Lung (tissue), 12 donors: ENCODE results near the gene ADH1A. TPM values are rescaled to one million over a fixed set of nuclear protein-coding genes. Genes with fewer than 3 reads are reported as not detected.

ENCODE experiments used
- ATAC-seq: fragments of 200-7000 bp; cut with Tn5 transposase; one replicate; pipeline ENCODE4 v1.9.1; 2020; ENCODE audit warnings: moderate number of reproducible peaks; ENCODE audit not compliant: insufficient read depth, low FRiP score
- DNase-seq, 3 donors: peaks; one replicate each; pipeline ENCODE4 v3.0.0-alpha.2; 2013 to 2017
- H3K27ac ChIP-seq, 2 donors: one replicate each; pipeline ENCODE4 v1.5.1; 2013; ENCODE audit warnings: mild to moderate bottlenecking in 2 of 2, moderate library complexity in 2 of 2, control low read depth in 1 of 2, inconsistent platforms in 1 of 2, low read depth in 1 of 2, low read length in 1 of 2
- H3K27me3 ChIP-seq, 3 donors: one replicate each; pipeline ENCODE4 v1.5.1; 2013; ENCODE audit warnings: low read length in 2 of 3; ENCODE audit not compliant: control insufficient read depth in 3 of 3, insufficient read depth in 3 of 3
- H3K36me3 ChIP-seq, 4 donors: one replicate each; pipeline ENCODE4 v1.5.1; 2013; ENCODE audit warnings: low read length in 4 of 4, mild to moderate bottlenecking in 1 of 4, moderate library complexity in 1 of 4; ENCODE audit not compliant: control insufficient read depth in 4 of 4, insufficient read depth in 4 of 4
- H3K4me1 ChIP-seq, 5 donors: one replicate each; pipeline ENCODE4 v1.5.1; 2013; ENCODE audit warnings: low read length in 5 of 5, mild to moderate bottlenecking in 2 of 5, moderate library complexity in 1 of 5; ENCODE audit not compliant: control insufficient read depth in 5 of 5, insufficient read depth in 5 of 5
- H3K4me3 ChIP-seq: one replicate; pipeline ENCODE4 v1.5.1; 2013; ENCODE audit warnings: mild to moderate bottlenecking, control low read depth, moderate library complexity
- H3K9ac ChIP-seq, 2 donors: one replicate each; pipeline ENCODE4 v1.5.1; 2013; ENCODE audit warnings: low read length in 2 of 2, control low read depth in 1 of 2; ENCODE audit not compliant: insufficient read depth in 1 of 2
- H3K9me3 ChIP-seq, 4 donors: one replicate each; pipeline ENCODE4 v1.5.1; 2013; ENCODE audit warnings: low read length in 3 of 4, mild to moderate bottlenecking in 1 of 4, moderate library complexity in 1 of 4; ENCODE audit not compliant: control insufficient read depth in 4 of 4, insufficient read depth in 3 of 4
- WGBS, 2 donors: extraction: QIAGEN DNeasy Blood & Tissue Kit; methylation state at CpG; one replicate each; pipeline ENCODE4 v1.1.7; 2013; 5-methylcytosine and 5-hydroxymethylcytosine counted together
- polyA plus RNA-seq, 2 donors: library from polyadenylated mRNA; stranded (reverse); fragments of 200-250 nt; gene quantifications; one replicate each; pipeline ENCODE4 v1.2.1, GENCODE V29; 2013
- total RNA-seq, 2 donors: library from RNA; depleted of rRNA in 1 of 2; stranded (reverse); fragments of >200 nt in 1 of 2; gene quantifications; one replicate each; pipeline ENCODE4 v1.2.1, GENCODE V29; 2014 to 2021
- TF ChIP-seq, protein P1 (sequence below): IDR thresholded peaks from 2 replicates; pipeline ENCODE4 v1.5.1; 2012; ENCODE audit warnings: mild to moderate bottlenecking; ENCODE audit errors: control extremely low read depth, extremely low read depth
- donor health status: control.
- donor health status: control.
- donor health status: Bipolar disorder and iron deficiency.
- donor health status: healthy.
- donor health status: DM: yes; HTN: yes; CAD: no.

ADH1A gene
- total and polyA plus RNA-seq, 4 donors = 0.06 to 1.4 (median 0.23) TPM; not detected in 1

DNA sequence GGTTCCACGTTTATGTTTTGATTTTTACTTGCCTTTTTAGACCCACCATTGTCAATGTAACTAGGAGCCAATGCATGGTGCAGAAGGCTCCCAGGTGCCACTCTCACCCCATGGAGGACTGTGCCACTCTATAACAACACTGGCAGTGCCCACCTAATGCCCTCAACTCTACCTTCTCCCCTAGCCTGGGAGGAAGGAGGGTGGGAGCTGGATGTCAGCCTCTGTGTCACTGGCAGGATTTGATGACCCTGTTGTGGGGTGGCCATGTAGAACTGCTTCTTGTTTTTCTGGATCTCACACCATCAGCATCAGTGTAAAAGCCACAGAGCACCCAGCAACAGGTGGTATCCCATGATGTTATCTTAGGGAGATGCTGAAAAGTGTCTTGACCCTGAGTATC, 44.1 kb upstream of the ADH1A start:
- Histone ChIP-seq H3K36me3 (no peaks in the 10 kb centered on the region), H3K27me3 (no peaks in the 10 kb centered on the region), H3K4me1 (peaks cover 0 to 14% (median 0%) of the 10 kb centered on the region in 5 donors), H3K27ac (no peak overlapping the region), H3K9ac (no peak overlapping the region), H3K4me3 (no peak overlapping the region), H3K9me3 (no peaks in the 10 kb centered on the region)
- ATAC-seq (no peak), DNase-seq (no peak)
- TF ChIP-seq, protein P1, sequence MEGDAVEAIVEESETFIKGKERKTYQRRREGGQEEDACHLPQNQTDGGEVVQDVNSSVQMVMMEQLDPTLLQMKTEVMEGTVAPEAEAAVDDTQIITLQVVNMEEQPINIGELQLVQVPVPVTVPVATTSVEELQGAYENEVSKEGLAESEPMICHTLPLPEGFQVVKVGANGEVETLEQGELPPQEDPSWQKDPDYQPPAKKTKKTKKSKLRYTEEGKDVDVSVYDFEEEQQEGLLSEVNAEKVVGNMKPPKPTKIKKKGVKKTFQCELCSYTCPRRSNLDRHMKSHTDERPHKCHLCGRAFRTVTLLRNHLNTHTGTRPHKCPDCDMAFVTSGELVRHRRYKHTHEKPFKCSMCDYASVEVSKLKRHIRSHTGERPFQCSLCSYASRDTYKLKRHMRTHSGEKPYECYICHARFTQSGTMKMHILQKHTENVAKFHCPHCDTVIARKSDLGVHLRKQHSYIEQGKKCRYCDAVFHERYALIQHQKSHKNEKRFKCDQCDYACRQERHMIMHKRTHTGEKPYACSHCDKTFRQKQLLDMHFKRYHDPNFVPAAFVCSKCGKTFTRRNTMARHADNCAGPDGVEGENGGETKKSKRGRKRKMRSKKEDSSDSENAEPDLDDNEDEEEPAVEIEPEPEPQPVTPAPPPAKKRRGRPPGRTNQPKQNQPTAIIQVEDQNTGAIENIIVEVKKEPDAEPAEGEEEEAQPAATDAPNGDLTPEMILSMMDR = no peak
- WGBS, 2 donors = 72 to 77% methylated on average over 1 of the region's 1 CpG

DNA sequence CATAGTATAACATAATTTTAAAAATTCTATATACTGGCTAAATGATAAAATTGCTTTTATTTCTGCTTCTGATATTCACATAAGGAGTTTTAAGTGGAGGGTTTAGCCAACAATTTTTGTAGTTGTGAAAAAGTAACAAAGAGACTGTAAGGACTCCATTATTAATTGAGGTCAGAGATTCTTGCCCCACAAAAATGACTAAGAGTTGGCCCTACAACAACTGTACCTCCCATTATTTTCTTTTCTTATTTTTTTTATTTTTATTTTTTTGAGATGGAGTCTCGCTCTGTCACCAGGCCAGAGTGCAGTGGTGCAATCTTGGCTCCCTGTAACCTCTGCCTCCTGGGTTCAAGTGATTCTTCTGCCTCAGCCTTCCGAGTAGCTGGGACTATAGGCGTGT, 39.9 kb upstream of the ADH1A start:
- ATAC-seq = no peak

DNA sequence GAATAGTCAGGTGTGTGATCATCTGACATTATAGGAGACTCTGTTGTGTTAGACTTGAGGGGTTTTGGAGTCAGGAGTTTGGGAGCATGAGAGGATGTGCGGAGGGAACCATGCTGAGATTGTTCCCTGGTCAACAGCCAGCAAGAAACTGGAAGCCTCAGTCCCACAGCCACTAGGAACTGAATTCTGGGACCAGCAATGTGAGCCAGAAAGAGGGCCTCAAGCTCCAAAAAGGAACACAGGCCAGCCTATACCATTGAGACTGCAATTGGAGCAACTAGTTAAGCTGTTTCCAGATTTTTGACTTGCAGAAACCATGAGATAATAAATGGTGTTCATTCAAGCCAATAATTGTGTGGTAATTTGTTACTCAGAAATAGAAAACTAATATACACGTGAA, 39.1 kb upstream of the ADH1A start:
- no peaks in the 10 kb centered on the region for H3K36me3 ChIP-seq
- H3K4me1 ChIP-seq = peaks cover 0 to 5% (median 0%) of the 10 kb centered on the region in 5 donors
- H3K27ac ChIP-seq = no peak overlapping the region
- WGBS, 2 donors = 81 to 83% methylated on average over 2 of the region's 2 CpGs
- ATAC-seq = no peak
- no peak for DNase-seq
- no peak overlapping the region for H3K4me3 ChIP-seq
- peaks cover 0 to 4% (median under 1%) of the 10 kb centered on the region in 4 donors for H3K9me3 ChIP-seq
- TF ChIP-seq, protein P1 = no peak
- H3K9ac ChIP-seq = no peak overlapping the region
- no peaks in the 10 kb centered on the region for H3K27me3 ChIP-seq

More for the DNA sequence above, 39.9 kb upstream of the ADH1A start:
- Histone ChIP-seq H3K36me3 (no peaks in the 10 kb centered on the region), H3K9ac (no peak overlapping the region), H3K27me3 (no peaks in the 10 kb centered on the region), H3K27ac (no peak overlapping the region), H3K9me3 (peaks cover 0 to 4% (median under 1%) of the 10 kb centered on the region in 4 donors), H3K4me3 (no peak overlapping the region), H3K4me1 (peaks cover 0 to 2% (median 0%) of the 10 kb centered on the region in 5 donors)
- DNase-seq = no peak
- TF ChIP-seq, protein P1 = no peak
- 87 to 95% methylated on average over 3 of the region's 3 CpGs for WGBS, 2 donors

DNA sequence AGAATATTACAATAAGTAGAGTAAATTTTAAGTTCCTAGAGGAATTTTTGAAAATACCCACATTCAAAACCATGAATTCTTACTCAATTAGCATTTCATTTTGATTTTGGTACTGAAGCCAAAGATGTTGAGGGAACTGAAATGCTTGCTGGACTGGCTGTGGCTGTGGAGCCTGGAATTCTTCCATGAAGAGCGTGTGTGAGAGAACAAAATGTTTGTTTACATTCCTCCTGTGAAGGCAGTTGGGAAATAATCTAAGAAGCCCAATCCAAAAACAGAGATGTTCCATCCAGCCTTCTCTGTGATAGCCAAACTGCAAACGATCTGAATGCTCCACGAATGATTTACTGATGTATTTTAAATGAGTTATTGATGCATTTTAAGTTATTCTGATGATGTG, 34.2 kb upstream of the ADH1A start:
- WGBS, 2 donors = 35 to 69% methylated on average over 3 of the region's 3 CpGs
- H3K27me3 ChIP-seq = no peaks in the 10 kb centered on the region
- no peak for ATAC-seq

More for the DNA sequence above, 34.2 kb upstream of the ADH1A start:
- no peak overlapping the region for H3K27ac ChIP-seq
- peaks cover 0 to 41% (median 0%) of the 10 kb centered on the region in 5 donors for H3K4me1 ChIP-seq
- TF ChIP-seq, protein P1 = no peak
- peaks cover 0 to 10% (median 1%) of the 10 kb centered on the region in 4 donors for H3K36me3 ChIP-seq
- peaks cover 0 to 4% (median under 1%) of the 10 kb centered on the region in 4 donors for H3K9me3 ChIP-seq
- DNase-seq = peak; percentile 89 to 99 (median 99)
- no peak overlapping the region for H3K4me3 ChIP-seq
- no peak overlapping the region for H3K9ac ChIP-seq
